Epithelial cell of proximal tubule (primary cell): ENCODE results near the gene GRIP1. TPM values are rescaled to one million over a fixed set of nuclear protein-coding genes. Genes with fewer than 3 reads are reported as not detected.

Source experiments
- DNase-seq: peaks from one replicate; pipeline ENCODE4 v3.0.0-alpha.2; 2011; ENCODE audit warnings: low read depth
- H3K4me3 ChIP-seq: 2 replicates; pipeline ENCODE4 v1.5.1; 2011; ENCODE audit warnings: low read depth, mild to moderate bottlenecking, low read length
- CTCF ChIP-seq: conservative IDR thresholded peaks from 2 replicates; pipeline ENCODE4 v1.5.1; 2012; ENCODE audit warnings: low read depth, mild to moderate bottlenecking, low read length
- total RNA-seq: library from RNA; depleted of rRNA; stranded (reverse); fragments of >200 nt; gene quantifications from 2 replicates; pipeline ENCODE4 v1.2.3, GENCODE V29; 2015

The GRIP1 gene
- total RNA-seq, 1 donor from 2014 or later: 1.5 TPM

GRCh38 chr12:66717036-66717673, 38.3 kb upstream of the GRIP1 start:
- DNase-seq: no peak
- TF ChIP-seq CTCF: no peak

GRCh38 chr12:66716522-66716921, 37.6 kb upstream of the GRIP1 start:
- no peak overlapping the region for H3K4me3 ChIP-seq
- TF ChIP-seq CTCF: no peak
- DNase-seq: no peak

More at GRCh38 chr12:66717036-66717673, 38.3 kb upstream of the GRIP1 start:
- H3K4me3 ChIP-seq: no peak overlapping the region

- no peak for TF ChIP-seq CTCF
- H3K4me3 ChIP-seq: no peak overlapping the region
Observed at GRCh38 chr12:66714709-66715108, 35.8 kb upstream of the GRIP1 start.

GRCh38 chr12:66713984-66714383, 35.1 kb upstream of the GRIP1 start:
- TF ChIP-seq CTCF: no peak
- no peak overlapping the region for H3K4me3 ChIP-seq
- no peak for DNase-seq

More at GRCh38 chr12:66714709-66715108, 35.8 kb upstream of the GRIP1 start:
- no peak for DNase-seq

GRCh38 chr12:66709893-66710292, 31.0 kb upstream of the GRIP1 start:
- no peak for TF ChIP-seq CTCF
- H3K4me3 ChIP-seq: no peak overlapping the region
- DNase-seq: no peak

- TF ChIP-seq CTCF: no peak
Observed at GRCh38 chr12:66709457-66709773, 30.5 kb upstream of the GRIP1 start.

More at GRCh38 chr12:66709457-66709773, 30.5 kb upstream of the GRIP1 start:
- no peak for DNase-seq
- no peak overlapping the region for H3K4me3 ChIP-seq
